22Rv1 (cell line): ENCODE data around the gene FARS2.

ENCODE experiments used
- ZFX ChIP-seq: fragments of 450-650 bp; IDR thresholded peaks from 2 replicates; pipeline ENCODE4 v1.6.1; 2017; ENCODE audit warnings: antibody characterized with exemption, borderline replicate concordance
- TF ChIP-seq, protein P1 (sequence below): fragments of 450-650 bp; IDR thresholded peaks from 2 replicates; pipeline ENCODE4 v1.5.1; 2017; ENCODE audit warnings: mild to moderate bottlenecking

GRCh38 chr6:5367510-5367909, 106.2 kb downstream of the FARS2 start:
- TF ChIP-seq, protein P1, sequence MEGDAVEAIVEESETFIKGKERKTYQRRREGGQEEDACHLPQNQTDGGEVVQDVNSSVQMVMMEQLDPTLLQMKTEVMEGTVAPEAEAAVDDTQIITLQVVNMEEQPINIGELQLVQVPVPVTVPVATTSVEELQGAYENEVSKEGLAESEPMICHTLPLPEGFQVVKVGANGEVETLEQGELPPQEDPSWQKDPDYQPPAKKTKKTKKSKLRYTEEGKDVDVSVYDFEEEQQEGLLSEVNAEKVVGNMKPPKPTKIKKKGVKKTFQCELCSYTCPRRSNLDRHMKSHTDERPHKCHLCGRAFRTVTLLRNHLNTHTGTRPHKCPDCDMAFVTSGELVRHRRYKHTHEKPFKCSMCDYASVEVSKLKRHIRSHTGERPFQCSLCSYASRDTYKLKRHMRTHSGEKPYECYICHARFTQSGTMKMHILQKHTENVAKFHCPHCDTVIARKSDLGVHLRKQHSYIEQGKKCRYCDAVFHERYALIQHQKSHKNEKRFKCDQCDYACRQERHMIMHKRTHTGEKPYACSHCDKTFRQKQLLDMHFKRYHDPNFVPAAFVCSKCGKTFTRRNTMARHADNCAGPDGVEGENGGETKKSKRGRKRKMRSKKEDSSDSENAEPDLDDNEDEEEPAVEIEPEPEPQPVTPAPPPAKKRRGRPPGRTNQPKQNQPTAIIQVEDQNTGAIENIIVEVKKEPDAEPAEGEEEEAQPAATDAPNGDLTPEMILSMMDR, result no peak
- TF ChIP-seq ZFX, result no peak
